EH (cell line): ENCODE measurements around the gene CMSS1.

Source experiments
- DNase-seq: peaks from one replicate; pipeline ENCODE4 v3.0.0-alpha.2; 2015; ENCODE audit warnings: low read depth

Gene CMSS1

GRCh38 chr3:99854756-99855298 is 37.2 kb downstream of the CMSS1 start:
- DNase-seq = no peak

GRCh38 chr3:99855900-99856299 is 38.2 kb downstream of the CMSS1 start:
- DNase-seq = no peak

- DNase-seq = no peak
Measured at GRCh38 chr3:99856437-99857220, 39.0 kb downstream of the CMSS1 start.

- no peak for DNase-seq
Measured at GRCh38 chr3:99857278-99857677, 39.6 kb downstream of the CMSS1 start.

- no peak for DNase-seq
Measured at GRCh38 chr3:99858469-99858868, 40.8 kb downstream of the CMSS1 start.

GRCh38 chr3:99859825-99860224 is 42.2 kb downstream of the CMSS1 start:
- peak; percentile 98 for DNase-seq

GRCh38 chr3:99861216-99861615 is 43.6 kb downstream of the CMSS1 start:
- no peak for DNase-seq

GRCh38 chr3:99862208-99862607 is 44.5 kb downstream of the CMSS1 start:
- peak; percentile 95 for DNase-seq

- no peak for DNase-seq
Measured at GRCh38 chr3:99863002-99863401, 45.3 kb downstream of the CMSS1 start.

- DNase-seq = no peak
Measured at GRCh38 chr3:99863588-99863987, 45.9 kb downstream of the CMSS1 start.

- DNase-seq = no peak
Measured at GRCh38 chr3:99864289-99864688, 46.6 kb downstream of the CMSS1 start.

- peak; percentile 56 for DNase-seq
Measured at GRCh38 chr3:99865321-99865720, 47.7 kb downstream of the CMSS1 start.

GRCh38 chr3:99866261-99866761 is 48.6 kb downstream of the CMSS1 start:
- DNase-seq = peak; percentile 88

GRCh38 chr3:99867594-99868310 is 50.1 kb downstream of the CMSS1 start:
- no peak for DNase-seq

GRCh38 chr3:99868311-99868646 is 50.6 kb downstream of the CMSS1 start:
- DNase-seq = peak; percentile 36

- DNase-seq = no peak
Measured at GRCh38 chr3:99869621-99870020, 52.0 kb downstream of the CMSS1 start.

GRCh38 chr3:99870712-99871111 is 53.0 kb downstream of the CMSS1 start:
- DNase-seq = no peak

GRCh38 chr3:99871231-99872045 is 53.8 kb downstream of the CMSS1 start:
- DNase-seq = no peak

GRCh38 chr3:99872923-99873254 is 55.2 kb downstream of the CMSS1 start:
- DNase-seq = peak; percentile 46

GRCh38 chr3:99873269-99874102 is 55.8 kb downstream of the CMSS1 start:
- DNase-seq = no peak

GRCh38 chr3:99874237-99875002 is 56.8 kb downstream of the CMSS1 start:
- DNase-seq = no peak
